ENCODE measurements around the gene KCNK1. TPM values are rescaled to one million over a fixed set of nuclear protein-coding genes. Genes with fewer than 3 reads are reported as not detected.
A peak's percentile ranks its signal among the peaks of the same experiment; 100 is the strongest.

KCNK1 gene
- polyA plus RNA-seq (2011; rRNA removed) (0.53 and 0.66 TPM in 2 replicates), polyA minus RNA-seq (2011; rRNA and poly(A)+ RNA removed) (0.56 and 1.6 TPM in 2 replicates)

DNA sequence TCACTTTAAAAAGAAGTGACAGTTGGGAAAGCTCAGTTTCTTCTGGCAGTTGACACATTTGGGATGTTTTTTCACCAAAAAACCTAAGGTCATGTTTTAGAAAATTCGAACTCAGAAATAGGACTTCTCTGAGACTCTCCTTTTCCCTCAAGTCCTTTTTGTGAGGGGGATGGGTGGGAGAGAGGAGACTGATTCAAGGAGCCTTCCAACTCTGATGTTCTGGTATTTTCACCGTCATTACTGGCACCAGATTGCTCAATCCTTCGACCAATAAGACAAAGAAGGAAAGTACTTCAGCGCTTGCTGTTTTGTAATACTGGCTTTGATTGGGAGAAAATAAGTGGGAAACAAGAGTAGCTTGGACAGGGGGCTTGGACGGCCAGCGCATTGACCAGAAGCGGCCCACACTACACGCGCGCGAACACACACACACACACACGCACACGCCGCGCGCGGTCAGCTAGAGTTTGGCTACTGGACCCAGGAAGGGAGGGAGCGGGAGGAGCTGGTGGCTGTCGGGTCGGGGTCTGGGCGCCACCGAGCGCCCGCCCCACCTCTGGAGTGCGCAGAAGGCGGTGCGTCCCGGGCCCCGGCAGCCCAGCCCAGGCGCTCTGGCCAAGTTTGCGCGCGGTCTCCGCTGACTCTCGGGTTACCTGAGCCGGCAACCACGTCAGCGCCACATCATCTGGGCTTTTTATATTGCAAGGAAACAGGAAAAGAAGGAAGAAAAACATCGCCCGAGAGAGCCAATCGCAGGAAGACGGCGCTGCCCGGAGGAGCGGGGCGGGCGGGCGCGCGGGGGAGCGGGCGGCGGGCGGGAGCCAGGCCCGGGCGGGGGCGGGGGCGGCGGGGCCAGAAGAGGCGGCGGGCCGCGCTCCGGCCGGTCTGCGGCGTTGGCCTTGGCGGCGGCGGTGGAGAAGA, at the start of gene KCNK1:
Gene KCNK1 (plus strand): TSS at position 855 of the 921 bp plus-strand sequence. CDS start 66 bp downstream, at position 921.
- H3K27me3 ChIP-seq (ENCODE audit: control insufficient read depth, insufficient read depth, low read length), result no peaks in the 10 kb centered on the region
- H3K4me3 ChIP-seq (ENCODE audit: low read depth, low read length), result peak within 1 kb of the TSS; percentile 55
- no peak for TF ChIP-seq CTCF (IDR thresholded peaks at IDR 0.05; ENCODE audit: low read depth, low read length)
- CTCF ChIA-PET, result no interaction called here
- POLR2A ChIA-PET, result no interaction called here
- peaks cover 3% of the 10 kb centered on the region; the same call in 1 of the 2 replicates for H3K9me3 ChIP-seq (ENCODE audit: control insufficient read depth, insufficient read depth, low read length)
- H3K27ac ChIP-seq (ENCODE audit: low read depth, low read length), result no peak within 1 kb of the TSS
- no peak for DNase-seq (ENCODE audit: low read depth, low spot score)

DNA sequence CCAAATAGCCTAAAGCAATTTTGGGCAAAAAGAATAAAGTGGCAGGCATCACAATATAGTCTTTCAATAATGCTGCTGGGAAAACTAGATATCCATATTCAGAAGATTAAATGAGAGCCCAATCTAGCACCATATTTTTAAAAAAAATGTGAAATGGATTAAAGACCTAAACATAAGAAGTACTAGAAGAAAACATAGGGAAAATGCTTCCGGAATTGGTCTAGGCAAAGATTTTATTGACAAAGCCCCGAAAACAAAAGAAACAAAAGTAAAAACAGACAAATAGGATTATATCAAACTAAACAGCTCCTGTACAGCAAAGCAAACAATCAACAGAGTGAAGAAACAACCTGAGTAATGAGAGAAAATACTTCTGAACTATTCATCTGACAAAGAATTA, 48.6 kb upstream of the KCNK1 start:
- no peak for DNase-seq (ENCODE audit: low read depth, low spot score)
- CTCF ChIA-PET, result no interaction called here

DNA sequence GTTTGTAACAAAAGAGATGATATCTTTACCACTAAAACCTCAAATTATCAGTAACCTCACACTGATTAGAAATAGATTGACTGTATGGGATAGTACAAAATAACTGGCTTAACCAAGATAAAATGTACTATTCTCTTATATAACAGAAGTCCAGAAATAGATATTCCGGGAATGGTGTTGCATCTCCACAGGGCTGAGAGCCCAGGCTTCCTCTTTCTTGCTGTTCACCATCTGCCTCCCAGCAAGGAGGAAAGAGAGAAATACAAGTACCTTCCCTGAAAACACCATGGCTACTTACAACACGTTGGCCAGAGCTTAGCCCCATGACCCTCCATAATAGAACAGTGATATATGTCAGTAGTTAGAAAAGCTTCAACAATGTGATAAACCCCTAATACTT, 47.0 kb upstream of the KCNK1 start:
- Histone ChIP-seq H3K27ac (ENCODE audit: low read depth, low read length) (no peak overlapping the region), H3K9me3 (ENCODE audit: control insufficient read depth, insufficient read depth, low read length) (peaks cover 10% of the 10 kb centered on the region), H3K27me3 (ENCODE audit: control insufficient read depth, insufficient read depth, low read length) (no peaks in the 10 kb centered on the region), H3K4me3 (ENCODE audit: low read depth, low read length) (no peak overlapping the region)
- no peak for DNase-seq (ENCODE audit: low read depth, low spot score)
- ChIA-PET POLR2A (no interaction called here), CTCF (no interaction called here)
- no peak for TF ChIP-seq CTCF (IDR thresholded peaks at IDR 0.05; ENCODE audit: low read depth, low read length)

More for the DNA sequence above, 48.6 kb upstream of the KCNK1 start:
- no peaks in the 10 kb centered on the region for H3K27me3 ChIP-seq (ENCODE audit: control insufficient read depth, insufficient read depth, low read length)
- H3K9me3 ChIP-seq (ENCODE audit: control insufficient read depth, insufficient read depth, low read length), result peaks cover 17% of the 10 kb centered on the region
- H3K4me3 ChIP-seq (ENCODE audit: low read depth, low read length), result no peak overlapping the region
- POLR2A ChIA-PET, result no interaction called here
- TF ChIP-seq CTCF (IDR thresholded peaks at IDR 0.05; ENCODE audit: low read depth, low read length), result no peak
- H3K27ac ChIP-seq (ENCODE audit: low read depth, low read length), result no peak overlapping the region

DNA sequence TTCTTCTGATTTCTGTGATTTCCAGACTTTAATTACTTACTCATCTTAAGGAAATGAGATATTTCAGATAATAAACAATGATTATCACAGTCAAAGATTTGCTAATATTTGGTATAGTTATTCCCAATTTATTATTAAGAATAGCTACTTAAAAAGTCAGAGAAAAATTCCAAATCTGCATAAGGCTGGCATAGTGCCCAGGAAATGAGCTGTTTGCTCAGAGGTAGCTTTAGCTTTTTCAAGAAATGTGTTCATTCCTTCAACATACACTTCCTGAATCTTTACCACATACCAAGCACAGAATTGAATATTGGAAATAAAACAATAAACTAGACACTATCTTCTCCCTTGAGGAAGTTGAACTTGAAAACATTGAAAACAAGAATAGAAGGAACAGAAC, 44.3 kb upstream of the KCNK1 start:
- no peak for DNase-seq (ENCODE audit: low read depth, low spot score)
- Histone ChIP-seq H3K27me3 (ENCODE audit: control insufficient read depth, insufficient read depth, low read length) (no peaks in the 10 kb centered on the region), H3K27ac (ENCODE audit: low read depth, low read length) (no peak overlapping the region), H3K4me3 (ENCODE audit: low read depth, low read length) (no peak overlapping the region), H3K9me3 (ENCODE audit: control insufficient read depth, insufficient read depth, low read length) (peaks cover 10% of the 10 kb centered on the region)
- TF ChIP-seq CTCF (IDR thresholded peaks at IDR 0.05; ENCODE audit: low read depth, low read length), result no peak
- ChIA-PET POLR2A (no interaction called here), CTCF (no interaction called here)

DNA sequence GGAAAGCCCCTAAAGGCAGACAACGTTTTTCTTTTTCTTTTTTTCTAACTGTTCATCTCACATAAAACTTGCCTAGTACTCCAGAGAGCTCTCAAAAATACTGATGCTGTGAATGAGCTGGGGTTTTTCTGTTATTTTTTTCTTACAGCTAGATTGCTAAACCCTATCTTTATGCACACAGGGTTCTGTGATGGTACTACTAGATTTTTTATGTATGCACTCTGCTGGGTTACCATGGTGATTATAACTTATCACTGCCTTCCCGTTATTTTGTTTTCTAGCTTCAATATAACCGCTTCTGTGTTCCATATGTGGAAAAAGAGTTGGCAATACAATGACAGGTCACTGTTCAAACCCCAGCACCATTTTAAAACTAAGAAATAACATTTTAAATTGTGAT, 43.7 kb upstream of the KCNK1 start:
- POLR2A ChIA-PET, result no interaction called here
- Histone ChIP-seq H3K9me3 (ENCODE audit: control insufficient read depth, insufficient read depth, low read length) (peaks cover 12% of the 10 kb centered on the region), H3K27me3 (ENCODE audit: control insufficient read depth, insufficient read depth, low read length) (no peaks in the 10 kb centered on the region), H3K4me3 (ENCODE audit: low read depth, low read length) (no peak overlapping the region), H3K27ac (ENCODE audit: low read depth, low read length) (no peak overlapping the region)
- DNase-seq (ENCODE audit: low read depth, low spot score), result no peak
- no peak for TF ChIP-seq CTCF (IDR thresholded peaks at IDR 0.05; ENCODE audit: low read depth, low read length)
- CTCF ChIA-PET, result no interaction called here

Data from AG04450 (cell line).